Hematopoietic multipotent progenitor cell (in vitro differentiated cells): ENCODE measurements around the gene PTPRS. TPM values are rescaled to one million over a fixed set of nuclear protein-coding genes. Genes with fewer than 3 reads are reported as not detected.

Experiments used
- total RNA-seq: library from RNA; depleted of rRNA; stranded (reverse); fragments of >200 nt; gene quantifications from one replicate; pipeline ENCODE4 v1.2.3, GENCODE V29; 2012

The PTPRS gene
- total RNA-seq, 1 donor = 21.5 TPM

Other genes starting within 250 kb of the PTPRS start
- not detected for gene ZNRF4, start 114.6 kb upstream of the PTPRS start, total RNA-seq
- 0.27 TPM for gene TINCR, start 227.1 kb upstream of the PTPRS start, total RNA-seq